Measurements from ENCODE around the gene VWA8.

The VWA8 gene

DNA sequence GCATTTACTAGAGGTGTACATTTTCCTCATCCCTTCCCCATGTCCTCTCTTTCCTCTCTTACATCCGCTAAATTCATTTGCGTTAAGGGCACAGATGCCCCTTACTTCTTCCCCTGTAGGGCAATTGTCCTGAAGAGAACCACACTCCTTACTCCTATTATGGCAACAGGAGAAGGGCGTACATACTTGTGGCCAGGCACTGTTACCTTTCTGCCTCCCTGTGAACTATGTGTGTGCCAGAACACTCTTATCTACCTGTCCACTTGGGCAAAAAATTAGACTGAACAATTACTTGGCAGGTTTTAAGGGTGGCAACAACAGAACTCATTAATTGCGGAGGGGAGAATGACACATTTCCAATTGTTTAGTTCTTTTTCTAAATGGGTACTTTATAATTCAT, 351.1 kb downstream of the VWA8 start:
- no peak for DNase-seq
- no peaks in the 10 kb centered on the region for H3K9me3 ChIP-seq
- H3K4me1 ChIP-seq = peaks cover 2% of the 10 kb centered on the region; the same call in 1 of the 2 replicates
- TF ChIP-seq, protein P1, sequence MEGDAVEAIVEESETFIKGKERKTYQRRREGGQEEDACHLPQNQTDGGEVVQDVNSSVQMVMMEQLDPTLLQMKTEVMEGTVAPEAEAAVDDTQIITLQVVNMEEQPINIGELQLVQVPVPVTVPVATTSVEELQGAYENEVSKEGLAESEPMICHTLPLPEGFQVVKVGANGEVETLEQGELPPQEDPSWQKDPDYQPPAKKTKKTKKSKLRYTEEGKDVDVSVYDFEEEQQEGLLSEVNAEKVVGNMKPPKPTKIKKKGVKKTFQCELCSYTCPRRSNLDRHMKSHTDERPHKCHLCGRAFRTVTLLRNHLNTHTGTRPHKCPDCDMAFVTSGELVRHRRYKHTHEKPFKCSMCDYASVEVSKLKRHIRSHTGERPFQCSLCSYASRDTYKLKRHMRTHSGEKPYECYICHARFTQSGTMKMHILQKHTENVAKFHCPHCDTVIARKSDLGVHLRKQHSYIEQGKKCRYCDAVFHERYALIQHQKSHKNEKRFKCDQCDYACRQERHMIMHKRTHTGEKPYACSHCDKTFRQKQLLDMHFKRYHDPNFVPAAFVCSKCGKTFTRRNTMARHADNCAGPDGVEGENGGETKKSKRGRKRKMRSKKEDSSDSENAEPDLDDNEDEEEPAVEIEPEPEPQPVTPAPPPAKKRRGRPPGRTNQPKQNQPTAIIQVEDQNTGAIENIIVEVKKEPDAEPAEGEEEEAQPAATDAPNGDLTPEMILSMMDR (IDR thresholded peaks at IDR 0.05; ENCODE audit: low read depth, low read length) = no peak
- peaks cover 38% of the 10 kb centered on the region for H3K36me3 ChIP-seq
- no peak overlapping the region for H3K4me3 ChIP-seq (ENCODE audit: low read depth, low read length)
- no peaks in the 10 kb centered on the region for H3K27me3 ChIP-seq

DNA sequence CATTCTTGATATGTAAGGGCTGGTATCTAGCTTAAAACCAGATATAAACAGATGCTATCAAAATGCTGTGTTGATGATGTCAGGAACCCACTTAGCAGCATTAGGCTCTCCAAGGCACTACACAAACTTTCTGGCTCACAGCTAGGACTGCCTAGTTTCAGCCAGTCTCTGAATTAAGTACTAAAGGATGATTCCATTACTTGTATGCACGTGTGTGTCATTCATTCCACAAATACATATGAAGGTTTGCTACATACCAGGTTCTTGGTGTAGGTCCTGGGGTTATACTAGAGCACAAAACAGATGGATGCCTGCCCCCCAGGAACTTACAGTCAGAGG, 352.1 kb downstream of the VWA8 start:
- H3K36me3 ChIP-seq = peaks cover 34% of the 10 kb centered on the region
- H3K4me1 ChIP-seq = peaks cover 2% of the 10 kb centered on the region; the same call in 1 of the 2 replicates
- H3K4me3 ChIP-seq (ENCODE audit: low read depth, low read length) = no peak overlapping the region
- DNase-seq = no peak
- no peaks in the 10 kb centered on the region for H3K27me3 ChIP-seq
- TF ChIP-seq, protein P1 (IDR thresholded peaks at IDR 0.05; ENCODE audit: low read depth, low read length) = no peak
- H3K9me3 ChIP-seq = no peaks in the 10 kb centered on the region

DNA sequence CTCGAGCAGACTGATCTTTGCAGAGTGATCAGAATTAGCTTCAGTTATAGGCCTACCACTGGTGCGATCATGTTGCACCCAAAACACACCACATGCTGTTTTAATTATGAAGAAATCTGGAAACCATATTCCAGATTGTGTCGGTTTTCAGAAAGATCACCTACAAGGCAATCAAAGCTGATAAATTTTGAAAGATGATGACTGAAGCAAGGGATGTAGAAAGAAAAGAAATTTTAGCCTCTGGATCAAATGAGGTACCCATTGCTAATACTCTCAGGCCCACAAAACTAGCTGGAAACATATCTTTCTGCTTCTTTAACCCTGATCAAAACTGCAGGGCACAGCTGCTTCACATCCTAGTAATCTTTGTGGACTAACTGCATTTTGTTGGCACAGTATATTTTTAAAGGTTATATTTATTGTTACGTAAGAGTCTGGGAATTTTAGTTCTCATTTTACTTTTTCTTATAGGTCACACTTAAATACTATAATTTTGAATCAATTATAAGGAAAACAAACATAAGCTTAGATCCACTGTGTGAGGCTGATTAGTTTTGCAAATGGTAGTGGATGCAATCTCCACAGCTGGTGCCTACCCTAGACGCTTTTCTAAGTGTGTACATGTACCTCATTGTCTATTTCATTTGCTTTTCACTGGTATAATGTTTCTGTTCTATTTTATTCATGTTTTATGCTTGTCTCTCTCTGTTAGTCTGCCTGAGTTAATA, 352.6 kb downstream of the VWA8 start:
- Histone ChIP-seq H3K36me3 (peaks cover 29% of the 10 kb centered on the region), H3K4me3 (ENCODE audit: low read depth, low read length) (no peak overlapping the region)
- TF ChIP-seq, protein P1 (IDR thresholded peaks at IDR 0.05; ENCODE audit: low read depth, low read length) = no peak

DNA sequence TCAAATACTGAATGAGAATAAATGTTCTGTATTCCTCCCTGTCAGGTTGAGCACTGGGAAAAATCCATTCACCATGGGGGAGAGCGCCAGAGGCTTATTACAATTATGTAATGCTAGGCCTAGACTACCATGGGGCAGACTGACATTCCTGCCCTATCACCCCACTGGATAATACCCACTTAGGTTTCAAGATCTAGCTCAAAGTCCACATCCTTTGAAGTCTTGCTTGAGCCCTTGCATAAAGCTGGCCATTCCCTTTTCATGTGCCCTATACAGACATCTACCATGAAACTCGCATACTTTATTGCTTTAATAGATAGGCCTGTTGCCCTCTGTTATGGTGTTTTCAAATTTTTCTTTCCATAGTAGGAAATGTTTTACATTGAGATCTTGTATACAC, 354.3 kb downstream of the VWA8 start:
- Histone ChIP-seq H3K4me1 (peaks cover 2% of the 10 kb centered on the region; the same call in 1 of the 2 replicates), H3K4me3 (ENCODE audit: low read depth, low read length) (no peak overlapping the region), H3K9me3 (no peaks in the 10 kb centered on the region), H3K36me3 (peaks cover 24% of the 10 kb centered on the region), H3K27me3 (no peaks in the 10 kb centered on the region)
- TF ChIP-seq, protein P1 (IDR thresholded peaks at IDR 0.05; ENCODE audit: low read depth, low read length) = no peak
- DNase-seq = no peak

More for the DNA sequence above, 352.6 kb downstream of the VWA8 start:
- no peak for DNase-seq
- Histone ChIP-seq H3K9me3 (no peaks in the 10 kb centered on the region), H3K4me1 (peaks cover 2% of the 10 kb centered on the region; the same call in 1 of the 2 replicates), H3K27me3 (no peaks in the 10 kb centered on the region)

DNA sequence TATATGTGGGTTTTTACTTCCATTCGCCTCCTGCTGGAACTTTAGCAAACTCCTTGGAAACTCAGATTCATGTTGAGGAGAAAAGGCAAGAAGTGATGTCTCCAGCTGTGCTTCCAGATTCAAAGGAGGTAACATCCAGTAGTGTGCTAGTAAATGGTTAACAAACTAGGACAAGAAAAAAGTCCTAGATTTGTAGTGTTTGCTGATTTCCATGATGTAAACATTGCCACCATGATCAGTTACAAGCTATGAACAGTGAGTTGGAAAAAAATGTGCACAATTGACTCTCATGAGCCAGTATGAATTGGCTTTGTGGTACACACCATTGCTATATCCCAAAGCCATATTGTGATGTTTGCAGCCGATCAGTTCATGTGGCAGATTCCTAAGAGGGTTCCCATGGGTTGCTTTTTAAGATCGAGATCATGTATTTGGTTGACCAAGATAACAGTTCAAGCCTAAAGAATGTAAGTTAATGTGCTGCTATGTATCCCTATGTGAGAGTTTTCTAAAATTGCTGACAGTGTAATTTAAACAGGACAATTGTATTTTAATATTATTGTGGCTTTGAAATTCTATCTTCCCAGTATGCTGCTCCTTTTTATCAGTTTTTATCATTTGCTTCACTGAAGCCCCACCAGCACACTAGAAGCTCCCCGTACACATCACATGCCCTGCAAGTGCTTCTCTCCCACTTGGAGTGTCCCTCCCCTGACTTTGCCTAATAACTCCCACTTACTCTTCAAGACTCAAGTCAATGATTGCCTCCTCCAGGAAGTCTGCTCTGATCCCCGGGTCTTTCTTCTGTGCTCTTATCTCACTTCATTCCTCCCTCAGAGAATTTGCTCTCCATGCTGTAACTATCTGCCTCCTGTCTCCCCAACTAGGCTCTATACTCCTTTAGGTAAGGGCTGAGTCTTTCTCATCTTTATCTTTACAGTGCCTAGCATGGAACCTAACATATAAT, 355.3 kb downstream of the VWA8 start:
- H3K4me3 ChIP-seq (ENCODE audit: low read depth, low read length) = no peak overlapping the region
- peaks cover 14% of the 10 kb centered on the region for H3K36me3 ChIP-seq
- TF ChIP-seq, protein P1 (IDR thresholded peaks at IDR 0.05; ENCODE audit: low read depth, low read length) = no peak
- DNase-seq = no peak
- no peaks in the 10 kb centered on the region for H3K27me3 ChIP-seq
- no peaks in the 10 kb centered on the region for H3K9me3 ChIP-seq
- H3K4me1 ChIP-seq = peaks cover 2% of the 10 kb centered on the region; the same call in 1 of the 2 replicates
